WTC11 (cell line): ENCODE data around the gene MTMR4. TPM values are rescaled to one million over a fixed set of nuclear protein-coding genes. Genes with fewer than 3 reads are reported as not detected.
A peak's percentile ranks its signal among the peaks of the same experiment; 100 is the strongest.

Source experiments
- ATAC-seq: fragments of 200-7000 bp; cut with Tn5 transposase; 2 replicates; pipeline ENCODE4 v1.10.0; 2021; ENCODE audit warnings: mild to moderate bottlenecking, moderate library complexity
- CTCF ChIA-PET: fragments of 300-600 bp; sonication (Branson Sonifier 250); formaldehyde crosslinking; loops from one replicate; lab custom pipeline; 2021; ENCODE audit warnings: antibody characterized with exemption; lab: Charles Lee
- POLR2A ChIA-PET: fragments of 350-600 bp; sonication (Branson Sonifier 250); formaldehyde crosslinking; loops from one replicate; lab custom pipeline; 2021; ENCODE audit warnings: antibody characterized with exemption; lab: Charles Lee
- DNase-seq: peaks from one replicate; pipeline ENCODE4 v3.0.0; 2021; ENCODE audit warnings: low spot score
- H3K27ac Mint-ChIP-seq: 2 replicates; pipeline ENCODE4 v1.8.0; 2021; ENCODE audit warnings: mixed read lengths
- H3K27me3 Mint-ChIP-seq: 2 replicates; pipeline ENCODE4 v1.8.0; 2021; ENCODE audit warnings: low read depth, mild to moderate bottlenecking, moderate library complexity, mixed read lengths
- H3K36me3 Mint-ChIP-seq: 2 replicates; pipeline ENCODE4 v1.8.0; 2021; ENCODE audit warnings: mixed read lengths
- H3K4me1 Mint-ChIP-seq: 2 replicates; pipeline ENCODE4 v1.8.0; 2022; ENCODE audit warnings: mixed read lengths
- H3K4me3 Mint-ChIP-seq: 2 replicates; pipeline ENCODE4 v1.8.0; 2021; ENCODE audit warnings: mild to moderate bottlenecking, moderate library complexity, mixed read lengths
- H3K9me3 Mint-ChIP-seq: 2 replicates; pipeline ENCODE4 v1.8.0; 2021; ENCODE audit warnings: mixed read lengths
- AR ChIP-seq: fragments of 250-450 bp; sonication (Bioruptor Pico); IDR thresholded peaks from 2 replicates; pipeline ENCODE4 v1.9.0; 2021; ENCODE audit warnings: mild to moderate bottlenecking
- ESRRA ChIP-seq: sonication (generic); formaldehyde crosslinking; IDR thresholded peaks from 2 replicates; pipeline ENCODE4 v1.8.1; 2022; ENCODE audit warnings: mild to moderate bottlenecking, missing genetic modification reagents, borderline replicate concordance
- MAX ChIP-seq: sonication (generic); formaldehyde crosslinking; IDR thresholded peaks from 2 replicates; pipeline ENCODE4 v1.8.0; 2022; ENCODE audit warnings: mild to moderate bottlenecking, missing genetic modification reagents
- MYBL2 ChIP-seq: sonication (generic); formaldehyde crosslinking; IDR thresholded peaks from 2 replicates; pipeline ENCODE4 v1.8.1; 2023; ENCODE audit warnings: mild to moderate bottlenecking, moderate library complexity, missing genetic modification reagents
- OVOL2 ChIP-seq: fragments of 250-450 bp; sonication (Bioruptor Pico); IDR thresholded peaks from 2 replicates; pipeline ENCODE4 v1.9.0; 2021; ENCODE audit warnings: mild to moderate bottlenecking, borderline replicate concordance
- PRDM15 ChIP-seq: sonication (generic); formaldehyde crosslinking; IDR thresholded peaks from 2 replicates; pipeline ENCODE4 v1.8.0; 2022; ENCODE audit warnings: missing genetic modification reagents
- SOX15 ChIP-seq: fragments of 250-450 bp; sonication (Bioruptor Pico); IDR thresholded peaks from 2 replicates; pipeline ENCODE4 v1.9.0; 2021; ENCODE audit warnings: mild to moderate bottlenecking
- TP53 ChIP-seq: sonication (generic); formaldehyde crosslinking; IDR thresholded peaks from 2 replicates; pipeline ENCODE4 v1.8.1; 2023; ENCODE audit warnings: mild to moderate bottlenecking, missing genetic modification reagents
- USF1 ChIP-seq: sonication (generic); formaldehyde crosslinking; IDR thresholded peaks from 2 replicates; pipeline ENCODE4 v1.8.0; 2022; ENCODE audit warnings: mild to moderate bottlenecking, missing genetic modification reagents
- ZNF138 ChIP-seq: sonication (generic); formaldehyde crosslinking; conservative IDR thresholded peaks from 2 replicates; pipeline ENCODE4 v1.8.1; 2022; ENCODE audit warnings: mild to moderate bottlenecking, moderate library complexity, missing genetic modification reagents
- ZNF219 ChIP-seq: sonication (generic); formaldehyde crosslinking; IDR thresholded peaks from 2 replicates; pipeline ENCODE4 v1.8.0; 2023; ENCODE audit warnings: missing genetic modification reagents, mild to moderate bottlenecking, borderline replicate concordance
- ZNF281 ChIP-seq: sonication (generic); formaldehyde crosslinking; IDR thresholded peaks from 2 replicates; pipeline ENCODE4 v1.8.0; 2023; ENCODE audit warnings: mild to moderate bottlenecking, missing genetic modification reagents
- ZNF416 ChIP-seq: fragments of 250-450 bp; sonication (Bioruptor Pico); IDR thresholded peaks from 2 replicates; pipeline ENCODE4 v1.9.0; 2021; ENCODE audit warnings: mild to moderate bottlenecking, inconsistent platforms
- ZNF532 ChIP-seq: fragments of 250-450 bp; sonication (Bioruptor Pico); IDR thresholded peaks from 2 replicates; pipeline ENCODE4 v1.9.0; 2021; ENCODE audit warnings: mild to moderate bottlenecking, borderline replicate concordance
- total RNA-seq: library from RNA; stranded (reverse); gene quantifications from 3 replicates; pipeline ENCODE4 v1.2.3, GENCODE V29; 2021

MTMR4 gene
- total RNA-seq, 1 experiment from 2014 or later: 30.8 TPM

GRCh38 chr17:58531122-58531521, 16.7 kb upstream of the MTMR4 start (continued):
- TF ChIP-seq ZNF532 (CRISPR knock-in tag): no peak
- TF ChIP-seq TP53 (CRISPR knock-in tag): no peak

- peaks cover 46% of the 10 kb centered on the region for H3K27me3 Mint-ChIP-seq
- peak overlapping the region; percentile 68 for H3K4me3 Mint-ChIP-seq
- H3K9me3 Mint-ChIP-seq: no peaks in the 10 kb centered on the region
- ChIA-PET CTCF (interaction anchor here (2.9 to 6.5 kb wide), 3 partner anchors 10 to 12 kb away, joined by 18 to 42 read pairs (median 30); no protein-coding TSS in a partner anchor), POLR2A (no interaction called here)
- DNase-seq (no peak), ATAC-seq (no peak)
- H3K27ac Mint-ChIP-seq: no peak overlapping the region
- TF ChIP-seq SOX15 (CRISPR knock-in tag): no peak
- no peak for TF ChIP-seq AR (CRISPR knock-in tag)
- no peak for TF ChIP-seq ZNF416 (CRISPR knock-in tag)
- TF ChIP-seq TP53 (CRISPR knock-in tag): no peak
- TF ChIP-seq USF1: no peak
- no peak for TF ChIP-seq ESRRA (CRISPR knock-in tag)
- no peaks in the 10 kb centered on the region for H3K36me3 Mint-ChIP-seq
- peaks cover 43% of the 10 kb centered on the region for H3K4me1 Mint-ChIP-seq
Observed at GRCh38 chr17:58530655-58531054, 16.2 kb upstream of the MTMR4 start.

- ChIA-PET CTCF (interaction anchor here (4.1 to 6.5 kb wide), 3 partner anchors 9 to 12 kb away, joined by 23 to 42 read pairs (median 30); no protein-coding TSS in a partner anchor), POLR2A (no interaction called here)
- DNase-seq (no peak), ATAC-seq (no peak)
- peaks cover 47% of the 10 kb centered on the region for H3K4me1 Mint-ChIP-seq
- H3K27me3 Mint-ChIP-seq: peaks cover 36% of the 10 kb centered on the region
- H3K9me3 Mint-ChIP-seq: no peaks in the 10 kb centered on the region
- no peak overlapping the region for H3K27ac Mint-ChIP-seq
- no peaks in the 10 kb centered on the region for H3K36me3 Mint-ChIP-seq
- H3K4me3 Mint-ChIP-seq: no peak overlapping the region
- no peak for TF ChIP-seq MAX (CRISPR knock-in tag)
- no peak for TF ChIP-seq MYBL2
- no peak for TF ChIP-seq ZNF138 (CRISPR knock-in tag)
- no peak for TF ChIP-seq PRDM15
- no peak for TF ChIP-seq ZNF219
- TF ChIP-seq OVOL2: no peak
- TF ChIP-seq ZNF281 (CRISPR knock-in tag): no peak
Observed at GRCh38 chr17:58529275-58529674, 14.8 kb upstream of the MTMR4 start.
